H1 (cell line): Measurements from ENCODE around the gene TMED4. TPM values are rescaled to one million over a fixed set of nuclear protein-coding genes. Genes with fewer than 3 reads are reported as not detected.

Experiments used
- CTCF ChIA-PET: fragments of 300-600 bp; sonication (Branson Sonifier 250); formaldehyde crosslinking; loops from one replicate; lab custom pipeline; 2021; ENCODE audit not compliant: partially characterized antibody; lab: Charles Lee
- POLR2A ChIA-PET: fragments of 300-600 bp; sonication (Branson Sonifier 250); formaldehyde crosslinking; loops from one replicate; lab custom pipeline; 2021; ENCODE audit warnings: inconsistent platforms; ENCODE audit not compliant: partially characterized antibody; lab: Charles Lee
- DNase-seq, 2 experiments: peaks; one replicate each; pipeline versions ENCODE4 v3.0.0 to v3.0.0-alpha.2; 2010 to 2022; ENCODE audit warnings: low spot score in 2 of 2, low read depth in 1 of 2, mixed read lengths in 1 of 2
- FAIRE-seq: peaks from 2 replicates; lab custom pipeline; 2011; peaks lifted over from hg19 to GRCh38; lab: Jason Lieb, UNC
- H2AFZ ChIP-seq: 2 replicates; pipeline ENCODE4 v1.8.1; 2012; ENCODE audit warnings: low read length, inconsistent platforms
- H2AK5ac ChIP-seq: 2 replicates; pipeline ENCODE4 v1.6.1; 2013; ENCODE audit warnings: low read depth, low read length
- H2BK120ac ChIP-seq: replicated peaks from 2 replicates; pipeline ENCODE3; 2013; ENCODE audit warnings: low read depth, low read length, inconsistent platforms
- H2BK12ac ChIP-seq: 2 replicates; pipeline ENCODE4 v1.6.1; 2013; ENCODE audit warnings: low read depth, low read length
- H2BK15ac ChIP-seq: 2 replicates; pipeline ENCODE4 v1.6.1; 2013; ENCODE audit warnings: low read length
- H2BK20ac ChIP-seq: 2 replicates; pipeline ENCODE4 v1.6.1; 2013; ENCODE audit warnings: low read length
- H2BK5ac ChIP-seq: 2 replicates; pipeline ENCODE4 v1.6.1; 2013; ENCODE audit warnings: low read depth, low read length
- H3K14ac ChIP-seq: 2 replicates; pipeline ENCODE4 v1.6.1; 2013; ENCODE audit warnings: inconsistent platforms; ENCODE audit not compliant: insufficient read length
- H3K18ac ChIP-seq: 2 replicates; pipeline ENCODE4 v1.6.1; 2013; ENCODE audit warnings: low read length; ENCODE audit errors: extremely low read depth
- H3K23ac ChIP-seq: 2 replicates; pipeline ENCODE4 v1.6.1; 2013; ENCODE audit warnings: inconsistent platforms; ENCODE audit not compliant: insufficient read length
- H3K23me2 ChIP-seq: 2 replicates; pipeline ENCODE4 v1.6.1; 2013; ENCODE audit warnings: low read depth, low read length
- H3K27ac ChIP-seq: 2 replicates; pipeline ENCODE4 v1.6.1; 2011; ENCODE audit warnings: low read depth, low read length, inconsistent platforms
- H3K27me3 ChIP-seq, 4 experiments: replicated peaks in 1 of 4; 1 replicate in 1 of 4; 2 replicates in 3 of 4; pipeline versions ENCODE4 v1.6.1 to v1.8.1; 2011 to 2013; ENCODE audit warnings: low read length in 3 of 4, mild to moderate bottlenecking in 3 of 4, inconsistent platforms in 2 of 4, mixed read lengths in 2 of 4, moderate library complexity in 1 of 4; ENCODE audit not compliant: control insufficient read depth in 3 of 4, insufficient read depth in 3 of 4; ENCODE audit errors: extremely low read depth in 1 of 4
- H3K36me3 ChIP-seq, 4 experiments: 2 replicates each; pipeline versions ENCODE4 v1.6.1 to v1.8.1; 2011 to 2013; ENCODE audit warnings: mild to moderate bottlenecking in 4 of 4, low read length in 3 of 4, moderate library complexity in 2 of 4, control low read depth in 1 of 4, inconsistent platforms in 1 of 4; ENCODE audit not compliant: insufficient read depth in 4 of 4, control insufficient read depth in 2 of 4
- H3K4ac ChIP-seq: replicated peaks from 2 replicates; pipeline ENCODE3; 2013; ENCODE audit warnings: low read length, low read depth, mixed read lengths, inconsistent platforms; ENCODE audit not compliant: insufficient read length
- H3K4me1 ChIP-seq, 4 experiments: replicated peaks in 1 of 4; 1 replicate in 1 of 4; 2 replicates in 3 of 4; pipeline versions ENCODE4 v1.6.1 to v1.8.1; 2011 to 2013; ENCODE audit warnings: low read length in 3 of 4, inconsistent platforms in 2 of 4, mixed read lengths in 1 of 4; ENCODE audit not compliant: insufficient read depth in 4 of 4, control insufficient read depth in 3 of 4
- H3K4me2 ChIP-seq, 2 experiments: 2 replicates each; pipeline versions ENCODE4 v1.6.1 to v1.8.1; 2011 to 2013; ENCODE audit warnings: low read depth in 2 of 2, low read length in 2 of 2, control low read depth in 1 of 2, inconsistent platforms in 1 of 2, mild to moderate bottlenecking in 1 of 2; ENCODE audit not compliant: insufficient read depth in 1 of 2
- H3K4me3 ChIP-seq, 4 experiments: fragments of 200-600, 300-600 bp in 1 of 4; sonication (generic), shearing (Covaris generic), sonication (Bioruptor Twin) in 1 of 4; 2 replicates each; pipeline versions ENCODE4 v1.5.1 to v1.8.1; 2011 to 2016; ENCODE audit warnings: low read length in 4 of 4, low read depth in 3 of 4, control low read depth in 2 of 4, inconsistent platforms in 2 of 4, mild to moderate bottlenecking in 2 of 4, mixed read lengths in 1 of 4, moderate library complexity in 1 of 4; ENCODE audit not compliant: insufficient read depth in 2 of 4; ENCODE audit errors: extremely low read depth in 1 of 4
- H3K56ac ChIP-seq: replicated peaks from 2 replicates; pipeline ENCODE3; 2013; ENCODE audit warnings: low read depth, mild to moderate bottlenecking, mixed read lengths, low read length, inconsistent platforms; ENCODE audit not compliant: insufficient read length
- H3K79me1 ChIP-seq: 2 replicates; pipeline ENCODE4 v1.6.1; 2013; ENCODE audit warnings: low read depth, low read length, control low read depth
- H3K79me2 ChIP-seq, 2 experiments: 2 replicates each; pipeline versions ENCODE4 v1.6.1 to v1.8.1; 2012 to 2013; ENCODE audit warnings: low read length in 2 of 2, mild to moderate bottlenecking in 2 of 2, inconsistent platforms in 1 of 2; ENCODE audit not compliant: insufficient read depth in 2 of 2, control insufficient read depth in 1 of 2
- H3K9ac ChIP-seq, 4 experiments: replicated peaks in 1 of 4; 1 replicate in 1 of 4; 2 replicates in 3 of 4; pipeline versions ENCODE4 v1.6.1 to v1.8.1; 2011 to 2013; ENCODE audit warnings: low read depth in 3 of 4, low read length in 3 of 4, control low read depth in 2 of 4, mild to moderate bottlenecking in 2 of 4, moderate library complexity in 2 of 4, inconsistent platforms in 1 of 4; ENCODE audit errors: extremely low read depth in 1 of 4
- H3K9me3 ChIP-seq, 2 experiments: 2 replicates each; pipeline versions ENCODE4 v1.6.1 to v1.8.1; 2012 to 2013; ENCODE audit warnings: mild to moderate bottlenecking in 2 of 2, moderate library complexity in 2 of 2, control low read depth in 1 of 2, inconsistent platforms in 1 of 2, low read depth in 1 of 2, low read length in 1 of 2, mixed read lengths in 1 of 2; ENCODE audit not compliant: insufficient read depth in 2 of 2
- H4K20me1 ChIP-seq, 2 experiments: replicated peaks in 1 of 2; 2 replicates each; pipeline versions ENCODE3 to v1.8.1; 2011 to 2013; ENCODE audit warnings: inconsistent platforms in 2 of 2, low read length in 2 of 2, mild to moderate bottlenecking in 1 of 2; ENCODE audit not compliant: insufficient read depth in 2 of 2, control insufficient read depth in 1 of 2
- H4K5ac ChIP-seq: 2 replicates; pipeline ENCODE4 v1.6.1; 2013; ENCODE audit warnings: low read length, low read depth, mixed read lengths, inconsistent platforms; ENCODE audit not compliant: insufficient read length
- H4K8ac ChIP-seq: 2 replicates; pipeline ENCODE4 v1.8.0; 2013; ENCODE audit warnings: mild to moderate bottlenecking, moderate library complexity, low read length, inconsistent platforms; ENCODE audit not compliant: insufficient read depth; ENCODE audit errors: extremely low read depth
- H4K91ac ChIP-seq: replicated peaks from 2 replicates; pipeline ENCODE3; 2013; ENCODE audit warnings: low read length, mixed read lengths, inconsistent platforms; ENCODE audit not compliant: insufficient read length
- BACH1 ChIP-seq: IDR thresholded peaks from 2 replicates; pipeline ENCODE4 v1.6.1; 2012; ENCODE audit warnings: low read length, improper control_type of control experiment
- CHD1 ChIP-seq: IDR thresholded peaks from 2 replicates; pipeline ENCODE4 v1.6.1; 2012; ENCODE audit warnings: low read depth, low read length, improper control_type of control experiment
- CREB1 ChIP-seq: IDR thresholded peaks from 2 replicates; pipeline ENCODE4 v1.6.1; 2012; ENCODE audit warnings: inconsistent platforms
- HDAC2 ChIP-seq, 2 experiments: fragments of 300-600 bp in 1 of 2; sonication (generic) in 1 of 2; IDR thresholded peaks; 2 replicates each; pipeline ENCODE4 v1.6.1; 2011 to 2012; ENCODE audit warnings: low read depth in 2 of 2, low read length in 2 of 2, mild to moderate bottlenecking in 2 of 2, moderate library complexity in 2 of 2, borderline replicate concordance in 1 of 2, inconsistent platforms in 1 of 2
- SIRT6 ChIP-seq: IDR thresholded peaks from one replicate; pipeline ENCODE4 v1.7.1; 2012; ENCODE audit warnings: low read length, inconsistent platforms
- SRF ChIP-seq: IDR thresholded peaks from 2 replicates; pipeline ENCODE4 v1.6.1; 2011; ENCODE audit warnings: mild to moderate bottlenecking, low read depth, low read length, moderate library complexity
- TBP ChIP-seq: IDR thresholded peaks from 2 replicates; pipeline ENCODE4 v1.6.1; 2011; ENCODE audit warnings: low read depth, low read length, improper control_type of control experiment
- YY1 ChIP-seq: IDR thresholded peaks from 2 replicates; pipeline ENCODE4 v1.6.1; 2011; ENCODE audit warnings: low read depth, mild to moderate bottlenecking, low read length
- WGBS, 2 experiments: shearing (Covaris generic) in 1 of 2; methylation state at CpG; one replicate each; pipeline versions ENCODE4 v1.1.6 to v1.1.7; 2013 to 2015; ENCODE audit warnings: low lambda C conversion rate in 2 of 2, mixed read lengths in 2 of 2, inconsistent platforms in 1 of 2, low coverage in 1 of 2, missing lambda C conversion rate in 1 of 2; ENCODE audit not compliant: insufficient replicate concordance in 2 of 2, insufficient coverage in 1 of 2, insufficient read length in 1 of 2; ENCODE audit errors: extremely low coverage in 1 of 2, missing lambda C conversion rate in 1 of 2; 5-methylcytosine and 5-hydroxymethylcytosine counted together
- polyA plus RNA-seq, 7 experiments: library from polyadenylated mRNA; depleted of rRNA in 3 of 7; stranded (reverse) in 5 of 7; unstranded in 2 of 7; fragments of >200 nt in 5 of 7; fragments of 200-250 nt in 2 of 7; gene quantifications; 1 replicate in 5 of 7; 2 replicates in 1 of 7; 4 replicates in 1 of 7; pipeline versions ENCODE4 v1.2.1 to v1.2.3, GENCODE V29; 2011 to 2013; ENCODE audit warnings: missing spikeins in 2 of 7, mixed read lengths in 2 of 7
- total RNA-seq: library from RNA; stranded (reverse); fragmentation: NEBNext Ultra II Directional; extraction: Animal tissue kit (Norgen Biotek cat#: 25700); gene quantifications from 2 replicates; pipeline ENCODE4 v1.2.1, GENCODE V29; 2021
- TF ChIP-seq, protein P1 (sequence below): IDR thresholded peaks from 2 replicates; pipeline ENCODE4 v1.6.1; 2011; ENCODE audit warnings: low read depth, mild to moderate bottlenecking, low read length; ENCODE audit not compliant: insufficient read depth

The TMED4 gene
- total and polyA plus RNA-seq, 2 of the 8 experiments (the other 6 are each of a cell fraction or from before 2014, with no cell fraction given) = 44.9 to 76.7 TPM

DNA sequence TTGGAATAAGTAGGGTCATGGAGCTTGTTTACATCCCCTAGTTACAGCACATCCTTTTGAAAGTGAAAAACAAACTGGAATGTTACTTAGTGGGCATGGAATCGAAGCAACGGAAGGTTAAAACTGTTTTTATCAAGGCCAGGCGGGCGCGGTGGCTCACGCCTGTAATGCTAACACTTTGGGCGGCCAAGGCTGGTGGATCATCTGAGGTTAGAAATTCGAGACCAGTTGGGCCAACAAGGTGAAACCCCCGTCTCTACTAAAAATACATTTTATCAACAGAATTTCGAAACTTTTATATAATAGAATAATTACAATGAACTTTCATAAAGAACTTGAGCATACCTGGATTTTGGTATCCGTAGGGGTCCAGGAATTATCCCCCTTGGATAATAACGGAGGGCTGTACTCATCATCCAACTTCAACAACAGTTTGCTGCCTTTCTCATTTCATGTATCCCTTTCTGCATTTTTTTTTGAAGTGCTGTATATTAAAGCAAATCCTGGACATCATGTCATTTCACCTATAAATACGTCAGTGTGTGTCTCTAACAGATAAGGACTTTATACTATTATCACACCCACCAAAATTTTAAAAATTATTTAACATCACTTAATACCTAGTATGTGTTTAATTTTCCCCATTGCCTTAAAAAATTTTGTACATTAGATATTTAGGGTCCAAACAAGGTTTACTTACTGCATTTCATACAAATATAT, 1.3 kb upstream of the TMED4 start:
- no peak overlapping the region for H2AK5ac ChIP-seq
- H3K23me2 ChIP-seq = peaks cover 6% of the 10 kb centered on the region; the same call in 1 of the 2 replicates
- no peak overlapping the region for H3K56ac ChIP-seq
- peaks cover 0 to 7% (median 1%) of the 10 kb centered on the region in 4 experiments; a peak in 4 of 7 replicates for H3K4me1 ChIP-seq
- peak overlapping the region; percentile 68; the same call in 1 of the 2 replicates for H2AFZ ChIP-seq
- no peaks in the 10 kb centered on the region for H3K9me3 ChIP-seq
- H2BK12ac ChIP-seq = no peak overlapping the region
- POLR2A ChIA-PET = interaction anchor here (0.6 to 4.3 kb wide), 10 partner anchors 8 to 93 kb away, joined by 3 to 49 read pairs (median 8); partner anchors contain the start of genes DDX56, NUDCD3 and OGDH
- no peak for FAIRE-seq
- no peak overlapping the region for H3K4ac ChIP-seq
- no peak overlapping the region for H2BK120ac ChIP-seq
- peaks cover 5 to 19% (median 10%) of the 10 kb centered on the region in 4 experiments; a peak in 7 of 8 replicates for H3K36me3 ChIP-seq
- H3K27me3 ChIP-seq = no peaks in the 10 kb centered on the region
- peaks cover 5 to 15% of the 10 kb centered on the region in 2 experiments; a peak in 3 of 4 replicates for H3K79me2 ChIP-seq
- no peak overlapping the region for H2BK5ac ChIP-seq
- peaks cover 0 to 2% of the 10 kb centered on the region in 2 experiments for H4K20me1 ChIP-seq
- peak overlapping the region in 1 of 4 experiments; percentile 79; a peak in 3 of 7 replicates for H3K9ac ChIP-seq
- CTCF ChIA-PET = interaction anchor here (0.8 to 1.7 kb wide), 4 partner anchors 10 to 214 kb away, joined by 3 read pairs; partner anchors contain the start of gene DDX56
- no peak overlapping the region; the same call in 1 of the 2 replicates for H3K27ac ChIP-seq
- no peak overlapping the region for H2BK15ac ChIP-seq
- peak overlapping the region; percentile 69 to 76 for H3K4me2 ChIP-seq
- no peak overlapping the region for H3K18ac ChIP-seq
- H3K14ac ChIP-seq = no peak overlapping the region
- H4K8ac ChIP-seq = no peak overlapping the region
- no peaks in the 10 kb centered on the region for H3K79me1 ChIP-seq
- no peak for DNase-seq
- H4K5ac ChIP-seq = no peak overlapping the region
- H3K4me3 ChIP-seq = peak overlapping the region; percentile 74 to 95 (median 80); a peak in 7 of 8 replicates
- no peak overlapping the region for H2BK20ac ChIP-seq
- WGBS, 2 experiments = 90% methylated on average over 13 of the region's 13 CpGs; no CpG with 5 or more reads in 1 of the 2 experiments
- H4K91ac ChIP-seq = no peak overlapping the region
- no peak overlapping the region for H3K23ac ChIP-seq
- TF ChIP-seq SIRT6 (no peak), YY1 (no peak), BACH1 (no peak), CHD1 (no peak), SRF (no peak), CREB1 (no peak), TBP (no peak), HDAC2 (IDR thresholded peaks at IDR 0.05; ENCODE audit: borderline replicate concordance in 1 of 2, low read depth in 2 of 2, low read length in 2 of 2) (no peak)
- TF ChIP-seq, protein P1, sequence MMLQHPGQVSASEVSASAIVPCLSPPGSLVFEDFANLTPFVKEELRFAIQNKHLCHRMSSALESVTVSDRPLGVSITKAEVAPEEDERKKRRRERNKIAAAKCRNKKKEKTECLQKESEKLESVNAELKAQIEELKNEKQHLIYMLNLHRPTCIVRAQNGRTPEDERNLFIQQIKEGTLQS = no peak
